K562 (cell line): ENCODE results near the gene ZNF782. TPM values are rescaled to one million over a fixed set of nuclear protein-coding genes. Genes with fewer than 3 reads are reported as not detected.
A peak's percentile ranks its signal among the peaks of the same experiment; 100 is the strongest.

Source experiments
- EHMT2 ChIP-seq: fragments of 450-650 bp; IDR thresholded peaks from 2 replicates; pipeline ENCODE4 v1.6.1; 2018; ENCODE audit warnings: antibody characterized with exemption
- HDAC1 ChIP-seq, 2 experiments: fragments of 450-650 bp; IDR thresholded peaks; 2 replicates each; pipeline ENCODE4 v1.6.1; 2016 to 2017; ENCODE audit warnings: inconsistent platforms in 1 of 2, mild to moderate bottlenecking in 1 of 2, moderate library complexity in 1 of 2
- HMGN3 ChIP-seq: IDR thresholded peaks from 2 replicates; pipeline ENCODE4 v1.6.1; 2011; ENCODE audit warnings: borderline replicate concordance, low read depth, mild to moderate bottlenecking, mixed read lengths, low read length; ENCODE audit not compliant: insufficient read length; ENCODE audit errors: extremely low read depth
- MEF2D ChIP-seq: conservative IDR thresholded peaks from 2 replicates; pipeline ENCODE4 v1.6.1; 2016; ENCODE audit warnings: low read depth, missing genetic modification characterization, missing compliant biosample characterization
- PHF20 ChIP-seq: fragments of 450-650 bp; IDR thresholded peaks from 2 replicates; pipeline ENCODE4 v1.6.1; 2018; ENCODE audit not compliant: partially characterized antibody
- POLR2AphosphoS5 ChIP-seq: IDR thresholded peaks from 2 replicates; pipeline ENCODE4 v1.6.1; 2011; ENCODE audit warnings: mild to moderate bottlenecking, low read depth, low read length, moderate library complexity; ENCODE audit not compliant: control insufficient read depth, insufficient read depth
- RBFOX2 ChIP-seq: fragments of 200-400 bp; formaldehyde crosslinking; IDR thresholded peaks from 2 replicates; pipeline ENCODE4 v1.6.1; 2017; ENCODE audit warnings: low read depth, mild to moderate bottlenecking, low read length, moderate library complexity
- RBM15 ChIP-seq: fragments of 200-400 bp; formaldehyde crosslinking; IDR thresholded peaks from 2 replicates; pipeline ENCODE4 v1.6.1; 2018; ENCODE audit warnings: mild to moderate bottlenecking, low read length, moderate library complexity; ENCODE audit not compliant: insufficient read depth
- RCOR1 ChIP-seq, 2 experiments: IDR thresholded peaks; 2 replicates each; pipeline ENCODE4 v1.6.1; 2012; ENCODE audit warnings: low read depth in 2 of 2, low read length in 2 of 2, borderline replicate concordance in 1 of 2, improper control_type of control experiment in 1 of 2
- ZNF311 ChIP-seq: fragments of 250-450 bp; sonication (Bioruptor Pico); IDR thresholded peaks from 2 replicates; pipeline ENCODE4 v1.4.0; 2020; ENCODE audit warnings: mild to moderate bottlenecking, moderate library complexity
- ZNF316 ChIP-seq: fragments of 450-650 bp; IDR thresholded peaks from 2 replicates; pipeline ENCODE4 v1.6.1; 2016
- ZNF347 ChIP-seq: fragments of 450-650 bp; formaldehyde crosslinking; IDR thresholded peaks from 2 replicates; pipeline ENCODE4 v1.4.0; 2020; ENCODE audit warnings: low read depth, mild to moderate bottlenecking, moderate library complexity
- polyA plus RNA-seq, 8 experiments: library from polyadenylated mRNA; depleted of rRNA in 4 of 8; stranded (reverse) in 5 of 8; unstranded in 3 of 8; fragments of >200 nt; fragmentation: Nextera tagmentation in 2 of 8; fragmentation: Illumina TruSeq in 1 of 8; extraction: Ambion mirVana in 2 of 8; extraction: Trizol in 1 of 8; gene quantifications; 2 replicates each; pipeline versions ENCODE4 v1.2.1 to v1.2.3, GENCODE V29; 2011 to 2014; ENCODE audit warnings: inconsistent platforms in 1 of 8, missing spikeins in 1 of 8
- total RNA-seq, 7 experiments: library from RNA; depleted of rRNA in 6 of 7; stranded (reverse); fragments of >200 nt in 6 of 7; fragmentation: Illumina TruSeq in 2 of 7; extraction: Trizol in 2 of 7; gene quantifications; 2 replicates each; pipeline versions ENCODE4 v1.2.1 to v1.2.3, GENCODE V29; 2011 to 2021; ENCODE audit warnings: low replicate concordance in 1 of 7
- TF ChIP-seq, protein P1 (sequence below): fragments of 200-800 bp; sonication (Bioruptor generic); IDR thresholded peaks from 2 replicates; pipeline ENCODE4 v1.6.1; 2017; ENCODE audit warnings: missing genetic modification characterization, missing compliant biosample characterization
- TF ChIP-seq, protein P2 (sequence below): fragments of 450-650 bp; IDR thresholded peaks from 2 replicates; pipeline ENCODE4 v1.6.1; 2016
- TF ChIP-seq, protein P3 (sequence below): IDR thresholded peaks from 2 replicates; pipeline ENCODE4 v1.6.1; 2011; ENCODE audit not compliant: insufficient read length; ENCODE audit errors: extremely low read depth
- TF ChIP-seq, protein P4 (sequence below), 2 experiments: fragments of 450-650 bp; formaldehyde crosslinking in 1 of 2; IDR thresholded peaks; 2 replicates each; pipeline versions ENCODE4 v1.4.0 to v1.6.1; 2014 to 2020; ENCODE audit warnings: mild to moderate bottlenecking in 2 of 2, borderline replicate concordance in 1 of 2, low read depth in 1 of 2

The ZNF782 gene
- total and polyA plus RNA-seq, 9 of the 15 experiments (the other 6 are each of a cell fraction or from before 2014, with no cell fraction given), result 0.38 to 8.8 (median 4.5) TPM

DNA sequence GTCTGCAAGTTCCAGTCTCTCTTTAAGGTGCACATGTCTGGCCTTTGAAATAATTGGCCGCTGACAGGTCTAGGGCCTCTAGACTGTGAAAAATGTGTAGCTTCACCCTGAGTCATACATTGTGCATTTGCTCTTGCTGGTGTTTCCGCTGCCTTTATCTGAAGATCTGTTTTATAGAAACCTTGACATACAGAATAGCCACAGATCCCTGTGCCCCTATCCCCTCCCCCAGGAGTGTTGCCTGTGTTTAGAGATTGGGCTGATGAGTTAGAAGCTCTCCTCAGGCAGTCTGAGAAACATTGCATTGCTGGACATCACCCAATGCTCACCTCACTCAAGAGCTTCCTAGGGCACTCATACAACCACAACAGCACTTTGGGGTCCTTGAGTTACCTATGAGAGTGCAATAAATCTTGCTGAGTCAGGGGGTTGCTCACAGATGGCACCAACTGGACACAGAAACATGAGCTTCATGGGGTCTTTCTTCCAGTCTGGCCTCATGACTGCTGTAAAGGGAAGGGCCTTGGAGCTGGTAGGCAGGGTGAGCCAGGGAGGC is 3.8 kb upstream of the ZNF782 start (continued):
- TF ChIP-seq, protein P1, sequence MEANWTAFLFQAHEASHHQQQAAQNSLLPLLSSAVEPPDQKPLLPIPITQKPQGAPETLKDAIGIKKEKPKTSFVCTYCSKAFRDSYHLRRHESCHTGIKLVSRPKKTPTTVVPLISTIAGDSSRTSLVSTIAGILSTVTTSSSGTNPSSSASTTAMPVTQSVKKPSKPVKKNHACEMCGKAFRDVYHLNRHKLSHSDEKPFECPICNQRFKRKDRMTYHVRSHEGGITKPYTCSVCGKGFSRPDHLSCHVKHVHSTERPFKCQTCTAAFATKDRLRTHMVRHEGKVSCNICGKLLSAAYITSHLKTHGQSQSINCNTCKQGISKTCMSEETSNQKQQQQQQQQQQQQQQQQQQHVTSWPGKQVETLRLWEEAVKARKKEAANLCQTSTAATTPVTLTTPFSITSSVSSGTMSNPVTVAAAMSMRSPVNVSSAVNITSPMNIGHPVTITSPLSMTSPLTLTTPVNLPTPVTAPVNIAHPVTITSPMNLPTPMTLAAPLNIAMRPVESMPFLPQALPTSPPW, result peak; percentile 59
- TF ChIP-seq, protein P2, sequence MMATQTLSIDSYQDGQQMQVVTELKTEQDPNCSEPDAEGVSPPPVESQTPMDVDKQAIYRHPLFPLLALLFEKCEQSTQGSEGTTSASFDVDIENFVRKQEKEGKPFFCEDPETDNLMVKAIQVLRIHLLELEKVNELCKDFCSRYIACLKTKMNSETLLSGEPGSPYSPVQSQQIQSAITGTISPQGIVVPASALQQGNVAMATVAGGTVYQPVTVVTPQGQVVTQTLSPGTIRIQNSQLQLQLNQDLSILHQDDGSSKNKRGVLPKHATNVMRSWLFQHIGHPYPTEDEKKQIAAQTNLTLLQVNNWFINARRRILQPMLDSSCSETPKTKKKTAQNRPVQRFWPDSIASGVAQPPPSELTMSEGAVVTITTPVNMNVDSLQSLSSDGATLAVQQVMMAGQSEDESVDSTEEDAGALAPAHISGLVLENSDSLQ, result peak; percentile 80
- TF ChIP-seq, protein P3, sequence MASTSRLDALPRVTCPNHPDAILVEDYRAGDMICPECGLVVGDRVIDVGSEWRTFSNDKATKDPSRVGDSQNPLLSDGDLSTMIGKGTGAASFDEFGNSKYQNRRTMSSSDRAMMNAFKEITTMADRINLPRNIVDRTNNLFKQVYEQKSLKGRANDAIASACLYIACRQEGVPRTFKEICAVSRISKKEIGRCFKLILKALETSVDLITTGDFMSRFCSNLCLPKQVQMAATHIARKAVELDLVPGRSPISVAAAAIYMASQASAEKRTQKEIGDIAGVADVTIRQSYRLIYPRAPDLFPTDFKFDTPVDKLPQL, result no peak
- peak; percentile 97 for TF ChIP-seq ZNF316
- TF ChIP-seq RBFOX2, result no peak
- 0 out of 2 replicates have a peak, but pooled peaks have one; percentile 36 for TF ChIP-seq POLR2AphosphoS5
- TF ChIP-seq ZNF347, result no peak
- peak in 1 of 2 experiments; percentile 68; a peak in 2 of 4 replicates for TF ChIP-seq RCOR1 (IDR thresholded peaks at IDR 0.05; ENCODE audit: borderline replicate concordance in 1 of 2, low read depth in 2 of 2, low read length in 2 of 2)
- no peak; the same call in 1 of the 2 replicates for TF ChIP-seq MEF2D (tag)
- TF ChIP-seq HMGN3, result no peak
- TF ChIP-seq EHMT2, result no peak
- no peak for TF ChIP-seq PHF20
- TF ChIP-seq, protein P4, sequence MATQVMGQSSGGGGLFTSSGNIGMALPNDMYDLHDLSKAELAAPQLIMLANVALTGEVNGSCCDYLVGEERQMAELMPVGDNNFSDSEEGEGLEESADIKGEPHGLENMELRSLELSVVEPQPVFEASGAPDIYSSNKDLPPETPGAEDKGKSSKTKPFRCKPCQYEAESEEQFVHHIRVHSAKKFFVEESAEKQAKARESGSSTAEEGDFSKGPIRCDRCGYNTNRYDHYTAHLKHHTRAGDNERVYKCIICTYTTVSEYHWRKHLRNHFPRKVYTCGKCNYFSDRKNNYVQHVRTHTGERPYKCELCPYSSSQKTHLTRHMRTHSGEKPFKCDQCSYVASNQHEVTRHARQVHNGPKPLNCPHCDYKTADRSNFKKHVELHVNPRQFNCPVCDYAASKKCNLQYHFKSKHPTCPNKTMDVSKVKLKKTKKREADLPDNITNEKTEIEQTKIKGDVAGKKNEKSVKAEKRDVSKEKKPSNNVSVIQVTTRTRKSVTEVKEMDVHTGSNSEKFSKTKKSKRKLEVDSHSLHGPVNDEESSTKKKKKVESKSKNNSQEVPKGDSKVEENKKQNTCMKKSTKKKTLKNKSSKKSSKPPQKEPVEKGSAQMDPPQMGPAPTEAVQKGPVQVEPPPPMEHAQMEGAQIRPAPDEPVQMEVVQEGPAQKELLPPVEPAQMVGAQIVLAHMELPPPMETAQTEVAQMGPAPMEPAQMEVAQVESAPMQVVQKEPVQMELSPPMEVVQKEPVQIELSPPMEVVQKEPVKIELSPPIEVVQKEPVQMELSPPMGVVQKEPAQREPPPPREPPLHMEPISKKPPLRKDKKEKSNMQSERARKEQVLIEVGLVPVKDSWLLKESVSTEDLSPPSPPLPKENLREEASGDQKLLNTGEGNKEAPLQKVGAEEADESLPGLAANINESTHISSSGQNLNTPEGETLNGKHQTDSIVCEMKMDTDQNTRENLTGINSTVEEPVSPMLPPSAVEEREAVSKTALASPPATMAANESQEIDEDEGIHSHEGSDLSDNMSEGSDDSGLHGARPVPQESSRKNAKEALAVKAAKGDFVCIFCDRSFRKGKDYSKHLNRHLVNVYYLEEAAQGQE (IDR thresholded peaks at IDR 0.05; ENCODE audit: borderline replicate concordance), result no peak; the same call in 1 of the 2 replicates
- TF ChIP-seq, protein P4 (CRISPR knock-in tag; IDR thresholded peaks at IDR 0.05; ENCODE audit: low read depth), result no peak
- TF ChIP-seq ZNF311, result no peak
- peak in 1 of 2 experiments; percentile 32; a peak in 1 of 4 replicates for TF ChIP-seq HDAC1 (IDR thresholded peaks at IDR 0.05)
- no peak for TF ChIP-seq RBM15
